ENCODE data around the gene CEBPZOS. TPM values are rescaled to one million over a fixed set of nuclear protein-coding genes. Genes with fewer than 3 reads are reported as not detected.
A peak's percentile ranks its signal among the peaks of the same experiment; 100 is the strongest.

CEBPZOS gene
- total RNA-seq, 1 experiment from 2014 or later = 1.5 TPM

- no peak overlapping the region for H3K4ac ChIP-seq (ENCODE audit: low read depth, low read length)
- H2BK5ac ChIP-seq (ENCODE audit: insufficient read length, low read length) = no peak overlapping the region
- no peak overlapping the region for H2BK15ac ChIP-seq (ENCODE audit: low read depth, low read length)
- H2BK120ac ChIP-seq (ENCODE audit: low read depth, low read length, poor library complexity, severe bottlenecking) = no peak overlapping the region
- no peak overlapping the region for H3K56ac ChIP-seq (ENCODE audit: insufficient read length, low read depth, low read length)
- peaks cover 50 to 59% of the 10 kb centered on the region in 2 experiments for H3K4me1 Mint-ChIP-seq
- H3K18ac ChIP-seq (ENCODE audit: insufficient read length, low read depth, low read length) = no peak overlapping the region
- DNase-seq = no peak
- no peaks in the 10 kb centered on the region for H3K27me3 Mint-ChIP-seq (ENCODE audit: low read depth)
- H3K14ac ChIP-seq (ENCODE audit: insufficient read depth, low read length) = no peak overlapping the region
- H3K9me3 ChIP-seq (ENCODE audit: control insufficient read depth, low read depth, low read length) = no peaks in the 10 kb centered on the region
- no peak overlapping the region for H3K27ac ChIP-seq (ENCODE audit: insufficient read length, low read depth, low read length)
- no peaks in the 10 kb centered on the region for H3K27me3 ChIP-seq (ENCODE audit: insufficient read depth, low read length)
- peak overlapping the region; percentile 6 for H3K9ac ChIP-seq (ENCODE audit: extremely low read depth, insufficient read length, low read length)
- H2AK5ac ChIP-seq (ENCODE audit: insufficient read length, low read length) = no peak overlapping the region
- H3K9me3 Mint-ChIP-seq = no peaks in the 10 kb centered on the region
- no peak overlapping the region for H3K4me2 ChIP-seq (ENCODE audit: insufficient read depth, insufficient read length, low read length)
- H3K36me3 Mint-ChIP-seq (ENCODE audit: insufficient read depth in 1 of 3, low read depth in 3 of 3) = peaks cover 26 to 54% (median 49%) of the 10 kb centered on the region in 3 experiments; a peak in 6 of 7 replicates
- no peak overlapping the region for H3K23ac ChIP-seq (ENCODE audit: insufficient read length, low read depth, low read length)
- peaks cover 6% of the 10 kb centered on the region; the same call in 1 of the 2 replicates for H3K4me1 ChIP-seq (ENCODE audit: insufficient read depth, low read length)
- H3K4me3 Mint-ChIP-seq = no peak overlapping the region; a peak in 3 of 5 replicates
- no peaks in the 10 kb centered on the region for H3K79me1 ChIP-seq (ENCODE audit: insufficient read depth, low read depth, low read length, poor library complexity, severe bottlenecking)
- H2AFZ ChIP-seq (ENCODE audit: low read length) = no peak overlapping the region
- peaks cover 52% of the 10 kb centered on the region for H3K79me2 ChIP-seq (ENCODE audit: insufficient read depth, low read length)
- H3K23me2 ChIP-seq (ENCODE audit: insufficient read length, low read depth, low read length, poor library complexity, severe bottlenecking) = peaks cover 18% of the 10 kb centered on the region
- WGBS (ENCODE audit: extremely low coverage, insufficient read length, low lambda C conversion rate) = no CpG with 5 or more reads among the region's 3 CpGs
- no peak overlapping the region for H3T11ph ChIP-seq (ENCODE audit: low read length)
- H3K27ac Mint-ChIP-seq = peak overlapping the region in 1 of 3 experiments; percentile 99; a peak in 3 of 7 replicates
- H4K8ac ChIP-seq (replicated peaks; ENCODE audit: insufficient read length, low read depth, low read length) = no peak overlapping the region
- H4K20me1 ChIP-seq (ENCODE audit: control insufficient read depth, insufficient read depth, insufficient read length) = no peaks in the 10 kb centered on the region
- no peak overlapping the region for H4K5ac ChIP-seq (ENCODE audit: insufficient read length, low read depth, low read length)
- no peak overlapping the region for H2BK12ac ChIP-seq (ENCODE audit: insufficient read length, low read depth, low read length)
- no peak overlapping the region for H4K91ac ChIP-seq (ENCODE audit: insufficient read length, low read depth, low read length)
- H2BK20ac ChIP-seq (ENCODE audit: low read depth, low read length, poor library complexity, severe bottlenecking) = no peak overlapping the region
- no peak for TF ChIP-seq CTCF (conservative IDR thresholded peaks at IDR 0.05)
Measured at GRCh38 chr2:37228788-37229187, 32.5 kb downstream of the CEBPZOS start.
